ENCODE data around the gene VPS13D.
"Not testable (repeated sequence)": the region's sequence is repeated elsewhere in the genome, so short reads cannot be mapped to it uniquely, and the experiment has no call there.

The VPS13D gene

GRCh38 chr1:12285496-12286143, 55.8 kb downstream of the VPS13D start:
- no peak for DNase-seq (ENCODE audit: low spot score)

GRCh38 chr1:12287869-12288268, 58.0 kb downstream of the VPS13D start:
- DNase-seq (ENCODE audit: low spot score): no peak

GRCh38 chr1:12290828-12291227, 61.0 kb downstream of the VPS13D start:
- no peak for DNase-seq (ENCODE audit: low spot score)

- DNase-seq (ENCODE audit: low spot score): no peak
Measured at GRCh38 chr1:12293416-12293815, 63.6 kb downstream of the VPS13D start.

- no peak for DNase-seq (ENCODE audit: low spot score)
Measured at GRCh38 chr1:12294076-12294475, 64.2 kb downstream of the VPS13D start.

GRCh38 chr1:12296016-12296415, 66.2 kb downstream of the VPS13D start:
- DNase-seq (ENCODE audit: low spot score): no peak

GRCh38 chr1:12296623-12297022, 66.8 kb downstream of the VPS13D start:
- no peak for DNase-seq (ENCODE audit: low spot score)

GRCh38 chr1:12300706-12301105, 70.9 kb downstream of the VPS13D start:
- no peak for DNase-seq (ENCODE audit: low spot score)

- DNase-seq (ENCODE audit: low spot score): no peak
Measured at GRCh38 chr1:12301518-12302237, 71.8 kb downstream of the VPS13D start.

- DNase-seq (ENCODE audit: low spot score): no peak
Measured at GRCh38 chr1:12302798-12303447, 73.1 kb downstream of the VPS13D start.

GRCh38 chr1:12305377-12305776, 75.5 kb downstream of the VPS13D start:
- no peak for DNase-seq (ENCODE audit: low spot score)

GRCh38 chr1:12309783-12310742, 80.2 kb downstream of the VPS13D start:
- DNase-seq (ENCODE audit: low spot score): no peak

- DNase-seq (ENCODE audit: low spot score): peak; percentile 18
Measured at GRCh38 chr1:12314333-12314903, 84.6 kb downstream of the VPS13D start.

- no peak for DNase-seq (ENCODE audit: low spot score)
Measured at GRCh38 chr1:12315146-12315545, 85.3 kb downstream of the VPS13D start.

GRCh38 chr1:12316331-12316730, 86.5 kb downstream of the VPS13D start:
- DNase-seq (ENCODE audit: low spot score): no peak

GRCh38 chr1:12320486-12320885, 90.7 kb downstream of the VPS13D start:
- DNase-seq (ENCODE audit: low spot score): no peak

- no peak for DNase-seq (ENCODE audit: low spot score)
Measured at GRCh38 chr1:12324423-12324822, 94.6 kb downstream of the VPS13D start.

GRCh38 chr1:12324973-12325372, 95.1 kb downstream of the VPS13D start:
- DNase-seq (ENCODE audit: low spot score): not testable (repeated sequence)

- DNase-seq (ENCODE audit: low spot score): no peak
Measured at GRCh38 chr1:12326986-12327385, 97.2 kb downstream of the VPS13D start.

GRCh38 chr1:12327566-12327965, 97.7 kb downstream of the VPS13D start:
- DNase-seq (ENCODE audit: low spot score): no peak

- no peak for DNase-seq (ENCODE audit: low spot score)
Measured at GRCh38 chr1:12333036-12333785, 103.4 kb downstream of the VPS13D start.

Data from germinal center (tissue), 1 donor.